ENCODE data around the gene CPE. TPM values are rescaled to one million over a fixed set of nuclear protein-coding genes. Genes with fewer than 3 reads are reported as not detected.

The CPE gene
- total RNA-seq, 4 donors from 2014 or later = 82.8 to 136 (median 113) TPM

- Histone ChIP-seq H3K36me3 (no peaks in the 10 kb centered on the region), H3K9me3 (no peaks in the 10 kb centered on the region), H3K27me3 (no peaks in the 10 kb centered on the region), H3K4me3 (no peak overlapping the region), H3K4me1 (no peaks in the 10 kb centered on the region), H3K27ac (no peak overlapping the region)
- no peak for TF ChIP-seq EP300 (IDR thresholded peaks at IDR 0.05)
- no peak for TF ChIP-seq POLR2A (IDR thresholded peaks at IDR 0.05)
- no peak for TF ChIP-seq CTCF (IDR thresholded peaks at IDR 0.05)
- no peak for DNase-seq (ENCODE audit: low spot score in 2 of 2)
- 10 to 17% methylated on average over 1 of the region's 1 CpG for WGBS, 2 donors
Measured at GRCh38 chr4:165398570-165398969, 19.8 kb downstream of the CPE start.

GRCh38 chr4:165402375-165402774, 23.6 kb downstream of the CPE start:
- H3K4me1 ChIP-seq = no peaks in the 10 kb centered on the region
- H3K36me3 ChIP-seq = no peaks in the 10 kb centered on the region
- DNase-seq (ENCODE audit: low spot score in 2 of 2) = no peak
- H3K9me3 ChIP-seq = no peaks in the 10 kb centered on the region
- H3K4me3 ChIP-seq = no peak overlapping the region
- no peak for TF ChIP-seq EP300 (IDR thresholded peaks at IDR 0.05)
- TF ChIP-seq POLR2A (IDR thresholded peaks at IDR 0.05) = no peak
- no peak for TF ChIP-seq CTCF (IDR thresholded peaks at IDR 0.05)
- WGBS, 2 donors = 89 to 93% methylated on average over 9 of the region's 9 CpGs
- no peaks in the 10 kb centered on the region for H3K27me3 ChIP-seq
- no peak overlapping the region for H3K27ac ChIP-seq

GRCh38 chr4:165403048-165403447, 24.2 kb downstream of the CPE start:
- no peak for DNase-seq (ENCODE audit: low spot score in 2 of 2)
- no peaks in the 10 kb centered on the region for H3K9me3 ChIP-seq
- no peaks in the 10 kb centered on the region for H3K36me3 ChIP-seq
- H3K27ac ChIP-seq = no peak overlapping the region
- no peak overlapping the region for H3K4me3 ChIP-seq
- 82% methylated on average over 2 of the region's 2 CpGs for WGBS, 2 donors
- H3K4me1 ChIP-seq = no peaks in the 10 kb centered on the region
- no peak for TF ChIP-seq EP300 (IDR thresholded peaks at IDR 0.05)
- no peak for TF ChIP-seq POLR2A (IDR thresholded peaks at IDR 0.05)
- TF ChIP-seq CTCF (IDR thresholded peaks at IDR 0.05) = no peak
- no peaks in the 10 kb centered on the region for H3K27me3 ChIP-seq

- TF ChIP-seq POLR2A (IDR thresholded peaks at IDR 0.05) (no peak), EP300 (IDR thresholded peaks at IDR 0.05) (no peak), CTCF (IDR thresholded peaks at IDR 0.05) (no peak)
- H3K9me3 ChIP-seq = no peaks in the 10 kb centered on the region
- H3K4me3 ChIP-seq = no peak overlapping the region
- H3K36me3 ChIP-seq = no peaks in the 10 kb centered on the region
- DNase-seq (ENCODE audit: low spot score in 2 of 2) = no peak
- no peak overlapping the region for H3K27ac ChIP-seq
- H3K27me3 ChIP-seq = no peaks in the 10 kb centered on the region
- H3K4me1 ChIP-seq = no peaks in the 10 kb centered on the region
- 89 to 98% methylated on average over 4 of the region's 4 CpGs for WGBS, 2 donors
Measured at GRCh38 chr4:165403637-165404036, 24.8 kb downstream of the CPE start.

GRCh38 chr4:165404080-165404479, 25.3 kb downstream of the CPE start:
- Histone ChIP-seq H3K4me1 (no peaks in the 10 kb centered on the region), H3K27ac (no peak overlapping the region), H3K36me3 (no peaks in the 10 kb centered on the region), H3K27me3 (no peaks in the 10 kb centered on the region), H3K9me3 (no peaks in the 10 kb centered on the region), H3K4me3 (no peak overlapping the region)
- WGBS, 2 donors = 94 to 96% methylated on average over 8 of the region's 8 CpGs
- TF ChIP-seq POLR2A (IDR thresholded peaks at IDR 0.05) (no peak), CTCF (IDR thresholded peaks at IDR 0.05) (no peak), EP300 (IDR thresholded peaks at IDR 0.05) (no peak)
- DNase-seq (ENCODE audit: low spot score in 2 of 2) = no peak

Data from tibial nerve (tissue), 4 donors.